Neutrophil (primary cell): ENCODE data around the gene ZNF629.

Experiments
- H3K27ac ChIP-seq: fragments of 200-600 bp; sonication (generic); 2 replicates; pipeline ENCODE4 v1.5.1; 2016; ENCODE audit warnings: mild to moderate bottlenecking, moderate library complexity
- H3K27me3 ChIP-seq: fragments of 200-600 bp; sonication (generic); 2 replicates; pipeline ENCODE4 v1.6.0; 2016; ENCODE audit warnings: mild to moderate bottlenecking
- H3K36me3 ChIP-seq: fragments of 200-600 bp; sonication (generic); 2 replicates; pipeline ENCODE4 v1.5.1; 2017
- H3K4me1 ChIP-seq, 2 experiments: fragments of 200-600 bp in 1 of 2; sonication (generic) in 1 of 2; 1 replicate in 1 of 2; 2 replicates in 1 of 2; pipeline versions ENCODE4 v1.5.1 to v1.6.1; 2013 to 2016; ENCODE audit warnings: low read depth in 1 of 2, low read length in 1 of 2, mild to moderate bottlenecking in 1 of 2, moderate library complexity in 1 of 2; ENCODE audit not compliant: control insufficient read depth in 1 of 2, insufficient read depth in 1 of 2
- H3K4me3 ChIP-seq, 2 experiments: fragments of 200-600 bp in 1 of 2; sonication (generic) in 1 of 2; 1 replicate in 1 of 2; 2 replicates in 1 of 2; pipeline ENCODE4 v1.5.1; 2013 to 2016; ENCODE audit warnings: low read depth in 1 of 2, low read length in 1 of 2, mild to moderate bottlenecking in 1 of 2, moderate library complexity in 1 of 2
- H3K9me3 ChIP-seq: fragments of 200-600 bp; sonication (generic); 2 replicates; pipeline ENCODE4 v1.5.1; 2016
- CTCF ChIP-seq: fragments of 200-600 bp; sonication (generic); IDR thresholded peaks from 2 replicates; pipeline ENCODE4 v1.5.1; 2016; ENCODE audit warnings: antibody characterized with exemption

ZNF629 gene

GRCh38 chr16:30758988-30759491 is 28.0 kb downstream of the ZNF629 start:
- peaks cover 55 to 59% of the 10 kb centered on the region in 2 experiments for H3K4me1 ChIP-seq
- no peak for TF ChIP-seq CTCF
- H3K36me3 ChIP-seq = peaks cover 48% of the 10 kb centered on the region
- H3K4me3 ChIP-seq = peak overlapping the region; percentile 51 to 95
- peak overlapping the region; percentile 99 for H3K27ac ChIP-seq
- no peaks in the 10 kb centered on the region for H3K9me3 ChIP-seq
- no peaks in the 10 kb centered on the region for H3K27me3 ChIP-seq

- no peak for TF ChIP-seq CTCF
- H3K27ac ChIP-seq = peak overlapping the region; percentile 99
- H3K36me3 ChIP-seq = peaks cover 53% of the 10 kb centered on the region
- no peaks in the 10 kb centered on the region for H3K27me3 ChIP-seq
- H3K4me1 ChIP-seq = peaks cover 40 to 42% of the 10 kb centered on the region in 2 experiments
- no peaks in the 10 kb centered on the region for H3K9me3 ChIP-seq
- no peak overlapping the region for H3K4me3 ChIP-seq
Measured at GRCh38 chr16:30757316-30757715, 29.7 kb downstream of the ZNF629 start.

GRCh38 chr16:30756781-30757100 is 30.3 kb downstream of the ZNF629 start:
- no peaks in the 10 kb centered on the region for H3K27me3 ChIP-seq
- TF ChIP-seq CTCF = no peak
- peaks cover 59% of the 10 kb centered on the region for H3K36me3 ChIP-seq
- H3K27ac ChIP-seq = no peak overlapping the region
- no peak overlapping the region for H3K4me3 ChIP-seq
- H3K9me3 ChIP-seq = no peaks in the 10 kb centered on the region
- peaks cover 38 to 40% of the 10 kb centered on the region in 2 experiments for H3K4me1 ChIP-seq

- Histone ChIP-seq H3K4me1 (peaks cover 33 to 34% of the 10 kb centered on the region in 2 experiments), H3K9me3 (no peaks in the 10 kb centered on the region), H3K4me3 (no peak overlapping the region), H3K27me3 (no peaks in the 10 kb centered on the region), H3K27ac (no peak overlapping the region), H3K36me3 (peaks cover 64% of the 10 kb centered on the region)
- no peak for TF ChIP-seq CTCF
Measured at GRCh38 chr16:30755955-30756780, 30.8 kb downstream of the ZNF629 start.

GRCh38 chr16:30753596-30753995 is 33.4 kb downstream of the ZNF629 start:
- H3K36me3 ChIP-seq = peaks cover 71% of the 10 kb centered on the region
- H3K27ac ChIP-seq = no peak overlapping the region
- no peak overlapping the region for H3K4me3 ChIP-seq
- no peaks in the 10 kb centered on the region for H3K9me3 ChIP-seq
- H3K4me1 ChIP-seq = peaks cover 14 to 17% of the 10 kb centered on the region in 2 experiments
- H3K27me3 ChIP-seq = no peaks in the 10 kb centered on the region
- TF ChIP-seq CTCF = no peak
